ENCODE results near the gene XK. TPM values are rescaled to one million over a fixed set of nuclear protein-coding genes. Genes with fewer than 3 reads are reported as not detected.

The XK gene
- total RNA-seq, 1 donor from 2014 or later = 0.11 TPM

GRCh38 chrX:37776987-37777325, 91.4 kb downstream of the XK start:
- intact Hi-C loops (cut with micrococcal nuclease) = loop anchor here (1.0 to 5.0 kb wide), 5 partner anchors 9 to 40 kb away; no protein-coding TSS in a partner anchor
- DNase-seq (no peak), ATAC-seq (ENCODE audit: low read depth) (peak; percentile 49)
- Mint-ChIP-seq H3K27ac (peak overlapping the region; percentile 87), H3K4me1 (peaks cover 39% of the 10 kb centered on the region), H3K9me3 (no peaks in the 10 kb centered on the region), H3K4me3 (peak overlapping the region; percentile 50), H3K36me3 (ENCODE audit: low read depth) (peaks cover 14% of the 10 kb centered on the region), H3K27me3 (no peaks in the 10 kb centered on the region)
- TF ChIP-seq, protein P1, sequence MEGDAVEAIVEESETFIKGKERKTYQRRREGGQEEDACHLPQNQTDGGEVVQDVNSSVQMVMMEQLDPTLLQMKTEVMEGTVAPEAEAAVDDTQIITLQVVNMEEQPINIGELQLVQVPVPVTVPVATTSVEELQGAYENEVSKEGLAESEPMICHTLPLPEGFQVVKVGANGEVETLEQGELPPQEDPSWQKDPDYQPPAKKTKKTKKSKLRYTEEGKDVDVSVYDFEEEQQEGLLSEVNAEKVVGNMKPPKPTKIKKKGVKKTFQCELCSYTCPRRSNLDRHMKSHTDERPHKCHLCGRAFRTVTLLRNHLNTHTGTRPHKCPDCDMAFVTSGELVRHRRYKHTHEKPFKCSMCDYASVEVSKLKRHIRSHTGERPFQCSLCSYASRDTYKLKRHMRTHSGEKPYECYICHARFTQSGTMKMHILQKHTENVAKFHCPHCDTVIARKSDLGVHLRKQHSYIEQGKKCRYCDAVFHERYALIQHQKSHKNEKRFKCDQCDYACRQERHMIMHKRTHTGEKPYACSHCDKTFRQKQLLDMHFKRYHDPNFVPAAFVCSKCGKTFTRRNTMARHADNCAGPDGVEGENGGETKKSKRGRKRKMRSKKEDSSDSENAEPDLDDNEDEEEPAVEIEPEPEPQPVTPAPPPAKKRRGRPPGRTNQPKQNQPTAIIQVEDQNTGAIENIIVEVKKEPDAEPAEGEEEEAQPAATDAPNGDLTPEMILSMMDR (IDR thresholded peaks at IDR 0.05) = no peak
- ChIA-PET CTCF (interaction anchor here (0.6 to 5.4 kb wide), 6 partner anchors 9 to 47 kb away, joined by 3 to 35 read pairs (median 4); no protein-coding TSS in a partner anchor), POLR2A (interaction anchor here (0.7 to 4.0 kb wide), 16 partner anchors 9 to 49 kb away, joined by 3 to 55 read pairs (median 6); no protein-coding TSS in a partner anchor)

- intact Hi-C loops (cut with micrococcal nuclease) = loop anchor here (5.0 kb wide), 1 partner anchor 37 kb away; no protein-coding TSS in a partner anchor
- ATAC-seq (ENCODE audit: low read depth) = peak; percentile 63
- POLR2A ChIA-PET = interaction anchor here (1.1 to 11.2 kb wide), 9 partner anchors 8 to 45 kb away, joined by 3 to 155 read pairs (median 16); no protein-coding TSS in a partner anchor
- DNase-seq = no peak
- TF ChIP-seq, protein P1 (IDR thresholded peaks at IDR 0.05) = no peak
- peaks cover 38% of the 10 kb centered on the region for H3K36me3 Mint-ChIP-seq (ENCODE audit: low read depth)
- peak within 1 kb of the TSS; percentile 86 for H3K4me3 Mint-ChIP-seq
- no peaks in the 10 kb centered on the region for H3K9me3 Mint-ChIP-seq
- CTCF ChIA-PET = interaction anchor here (1.1 to 5.4 kb wide), 3 partner anchors 11 to 44 kb away, joined by 3 to 35 read pairs (median 29); no protein-coding TSS in a partner anchor
- peaks cover 63% of the 10 kb centered on the region for H3K4me1 Mint-ChIP-seq
- peak within 1 kb of the TSS; percentile 93 for H3K27ac Mint-ChIP-seq
- no peaks in the 10 kb centered on the region for H3K27me3 Mint-ChIP-seq
Observed at GRCh38 chrX:37779857-37780256, 94.3 kb downstream of the XK start, which contains the start of gene CYBB. Gene CYBB (plus strand): TSS chrX:37780059. CDS start chrX:37780078, 19 bp downstream.

DNA sequence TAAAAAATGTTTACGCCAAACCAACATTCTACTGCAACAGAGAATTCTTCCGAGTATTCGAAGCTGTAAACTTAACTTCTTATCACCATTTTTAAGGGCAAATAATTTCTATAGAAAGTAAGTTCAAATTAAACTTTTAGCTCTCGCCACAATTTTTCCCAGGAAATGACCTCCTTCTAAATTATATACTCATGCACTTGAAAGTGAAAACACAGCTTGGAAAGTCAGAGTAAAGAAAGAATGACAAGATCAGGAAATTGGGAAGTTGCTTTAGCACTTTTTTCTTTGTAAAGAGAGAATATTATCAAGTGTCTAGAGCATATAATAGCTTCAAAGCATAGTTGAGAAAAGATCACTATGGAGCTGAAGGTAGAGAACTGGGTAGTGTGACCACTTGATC, 95.5 kb downstream of the XK start:
- ChIA-PET CTCF (interaction anchor here (1.0 to 5.4 kb wide), 3 partner anchors 35 to 43 kb away, joined by 3 to 29 read pairs (median 17); no protein-coding TSS in a partner anchor), POLR2A (interaction anchor here (1.5 to 11.2 kb wide), 7 partner anchors 15 to 43 kb away, joined by 3 to 155 read pairs (median 16); no protein-coding TSS in a partner anchor)
- Mint-ChIP-seq H3K9me3 (no peaks in the 10 kb centered on the region), H3K27ac (peak overlapping the region; percentile 89), H3K27me3 (no peaks in the 10 kb centered on the region), H3K4me3 (peak overlapping the region; percentile 86), H3K36me3 (ENCODE audit: low read depth) (peaks cover 48% of the 10 kb centered on the region), H3K4me1 (peaks cover 66% of the 10 kb centered on the region)
- intact Hi-C loops (cut with micrococcal nuclease) = no loop called here
- DNase-seq = no peak
- ATAC-seq (ENCODE audit: low read depth) = no peak
- TF ChIP-seq, protein P1 (IDR thresholded peaks at IDR 0.05) = no peak

Other genes with a start within 250 kb of the XK start
- 0.09 and 0.12 TPM in 2 replicates for gene LANCL3, start 114.1 kb upstream of the XK start, total RNA-seq
- gene CYBB, start 94.3 kb downstream of the XK start, total RNA-seq = 155 and 165 TPM in 2 replicates
- gene DYNLT3, start 161.8 kb downstream of the XK start, total RNA-seq = 17.7 and 19.1 TPM in 2 replicates